NCI-H1105 (cell line): ENCODE results near the gene E2F7.
A peak's percentile ranks its signal among the peaks of the same experiment; 100 is the strongest.
"Not testable (repeated sequence)": the region's sequence is repeated elsewhere in the genome, so short reads cannot be mapped to it uniquely, and the experiment has no call there.

Experiments
- DNase-seq: peaks from one replicate; lab custom pipeline; 2025; lab: John Stamatoyannopoulos, UW

The E2F7 gene, protein sequence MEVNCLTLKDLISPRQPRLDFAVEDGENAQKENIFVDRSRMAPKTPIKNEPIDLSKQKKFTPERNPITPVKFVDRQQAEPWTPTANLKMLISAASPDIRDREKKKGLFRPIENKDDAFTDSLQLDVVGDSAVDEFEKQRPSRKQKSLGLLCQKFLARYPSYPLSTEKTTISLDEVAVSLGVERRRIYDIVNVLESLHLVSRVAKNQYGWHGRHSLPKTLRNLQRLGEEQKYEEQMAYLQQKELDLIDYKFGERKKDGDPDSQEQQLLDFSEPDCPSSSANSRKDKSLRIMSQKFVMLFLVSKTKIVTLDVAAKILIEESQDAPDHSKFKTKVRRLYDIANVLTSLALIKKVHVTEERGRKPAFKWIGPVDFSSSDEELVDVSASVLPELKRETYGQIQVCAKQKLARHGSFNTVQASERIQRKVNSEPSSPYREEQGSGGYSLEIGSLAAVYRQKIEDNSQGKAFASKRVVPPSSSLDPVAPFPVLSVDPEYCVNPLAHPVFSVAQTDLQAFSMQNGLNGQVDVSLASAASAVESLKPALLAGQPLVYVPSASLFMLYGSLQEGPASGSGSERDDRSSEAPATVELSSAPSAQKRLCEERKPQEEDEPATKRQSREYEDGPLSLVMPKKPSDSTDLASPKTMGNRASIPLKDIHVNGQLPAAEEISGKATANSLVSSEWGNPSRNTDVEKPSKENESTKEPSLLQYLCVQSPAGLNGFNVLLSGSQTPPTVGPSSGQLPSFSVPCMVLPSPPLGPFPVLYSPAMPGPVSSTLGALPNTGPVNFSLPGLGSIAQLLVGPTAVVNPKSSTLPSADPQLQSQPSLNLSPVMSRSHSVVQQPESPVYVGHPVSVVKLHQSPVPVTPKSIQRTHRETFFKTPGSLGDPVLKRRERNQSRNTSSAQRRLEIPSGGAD

DNA sequence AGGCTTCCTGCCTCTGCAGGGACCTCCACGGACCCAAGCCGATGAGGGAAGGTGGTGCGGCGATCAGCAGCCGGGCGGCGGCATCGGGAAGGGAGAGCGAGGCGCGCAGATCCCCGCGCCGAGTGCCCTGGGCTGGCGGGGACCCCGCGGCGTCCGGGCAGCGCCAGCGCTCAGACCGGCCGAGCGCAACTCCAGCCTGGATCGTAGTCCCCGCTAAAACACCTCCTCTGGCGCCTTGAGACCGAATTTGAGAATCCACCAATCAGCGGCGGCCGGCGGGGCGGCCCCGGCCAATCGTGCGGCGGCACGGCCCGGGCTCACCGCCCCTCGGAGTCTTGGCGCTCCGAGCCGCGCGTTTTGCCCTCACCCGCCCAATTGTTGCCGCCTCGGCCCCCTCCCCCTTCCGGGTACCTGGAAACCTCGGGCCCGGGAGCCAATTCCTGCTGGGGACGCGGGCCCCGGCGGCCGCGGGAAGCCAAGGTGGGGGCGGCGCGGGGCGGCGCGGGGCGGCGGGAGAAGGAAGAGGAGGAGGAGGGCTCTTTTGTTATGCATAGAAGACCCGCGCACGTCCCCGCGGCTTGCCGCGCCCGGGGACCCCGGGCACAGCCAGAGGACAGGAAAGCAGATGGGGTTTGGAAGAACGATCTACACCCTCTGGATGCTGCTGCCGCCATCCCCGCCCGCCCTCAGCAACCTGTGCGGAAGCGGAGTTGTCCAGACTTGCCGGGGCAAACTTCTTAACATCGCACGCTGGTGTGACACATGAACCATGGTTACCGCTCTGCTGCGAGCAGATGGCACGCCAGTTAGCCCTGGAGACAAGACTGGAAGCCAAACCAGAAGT, at the start of gene E2F7:
Gene E2F7, minus strand, starts transcription at position 209 of the 844 bp plus-strand sequence. CDS start 934 bp downstream, outside the sequence.
- DNase-seq = peak; percentile 94

DNA sequence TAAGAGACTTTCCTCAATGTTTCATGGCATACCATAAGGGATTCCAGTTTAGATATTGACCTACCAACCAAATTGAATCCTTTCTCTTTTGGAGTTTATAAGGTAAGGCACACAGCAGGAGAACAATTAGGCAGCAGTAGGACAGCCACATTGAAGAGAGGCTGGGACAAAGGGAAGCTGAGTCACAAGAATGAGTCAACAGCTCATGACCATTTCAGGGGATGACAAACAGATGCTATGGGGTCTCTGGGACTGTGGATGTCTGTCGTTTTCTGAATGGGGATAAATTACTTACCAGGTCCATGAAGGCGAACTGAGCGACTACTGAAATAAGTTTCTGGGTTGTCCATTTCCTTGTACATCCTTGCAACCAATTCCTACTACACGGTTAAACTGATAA, 48.6 kb upstream of the E2F7 start:
- no peak for DNase-seq

DNA sequence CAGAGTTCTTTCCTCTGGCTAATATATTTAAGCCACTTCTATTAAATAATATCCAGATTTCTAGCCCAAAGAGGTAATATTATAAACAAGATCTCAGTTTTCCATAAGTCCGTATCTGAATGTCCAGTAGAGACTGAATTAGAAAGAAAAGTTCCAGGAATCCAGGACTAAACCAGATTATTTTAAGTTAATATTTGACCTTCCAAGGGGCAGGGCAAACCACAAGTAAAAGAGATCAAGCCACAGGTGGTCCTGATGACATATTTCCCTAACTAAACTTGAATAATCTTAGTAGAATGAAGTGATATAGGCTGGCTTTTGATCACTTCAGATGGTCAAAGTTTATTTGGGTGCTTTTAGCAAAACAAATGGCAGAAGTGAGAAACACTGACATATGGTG, 43.3 kb upstream of the E2F7 start:
- no peak for DNase-seq

DNA sequence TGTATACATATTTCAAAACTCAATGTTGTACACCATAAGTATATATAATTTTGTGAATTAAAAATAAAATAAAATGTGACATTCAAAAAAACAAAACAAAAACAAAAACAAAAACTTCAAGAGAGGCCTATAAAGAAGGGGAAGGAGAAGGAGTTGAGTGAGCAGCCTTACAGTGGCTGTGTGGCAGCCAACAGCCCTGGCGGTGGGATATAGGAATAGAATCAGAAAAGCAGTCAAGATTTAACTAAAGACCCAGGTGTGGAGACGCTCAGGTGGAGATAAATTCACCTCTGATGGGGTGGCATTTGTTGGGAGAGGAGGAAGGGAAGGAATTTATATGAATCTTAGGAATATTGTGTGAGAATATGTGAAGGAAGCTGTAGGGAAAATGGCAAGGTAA, 41.8 kb upstream of the E2F7 start:
- no peak for DNase-seq

DNA sequence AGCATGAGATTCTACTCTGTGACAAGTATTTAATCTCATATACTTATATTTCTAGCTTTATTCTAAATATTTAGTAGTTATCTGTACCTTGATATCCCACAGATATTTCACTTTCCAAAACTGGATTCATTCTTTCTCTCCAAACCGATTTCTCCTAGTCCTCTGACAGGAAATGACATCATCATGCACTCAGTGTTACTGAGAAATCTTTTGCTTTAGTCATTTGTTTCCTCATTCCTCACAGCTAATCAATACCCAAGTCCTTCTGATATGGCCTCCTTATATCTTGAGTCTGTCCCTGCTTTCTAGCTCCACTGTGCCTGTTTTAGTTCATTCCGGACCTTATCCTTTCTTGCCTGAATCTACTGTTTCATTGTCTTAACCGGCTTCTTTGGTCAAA, 39.4 kb upstream of the E2F7 start:
- no peak for DNase-seq

DNA sequence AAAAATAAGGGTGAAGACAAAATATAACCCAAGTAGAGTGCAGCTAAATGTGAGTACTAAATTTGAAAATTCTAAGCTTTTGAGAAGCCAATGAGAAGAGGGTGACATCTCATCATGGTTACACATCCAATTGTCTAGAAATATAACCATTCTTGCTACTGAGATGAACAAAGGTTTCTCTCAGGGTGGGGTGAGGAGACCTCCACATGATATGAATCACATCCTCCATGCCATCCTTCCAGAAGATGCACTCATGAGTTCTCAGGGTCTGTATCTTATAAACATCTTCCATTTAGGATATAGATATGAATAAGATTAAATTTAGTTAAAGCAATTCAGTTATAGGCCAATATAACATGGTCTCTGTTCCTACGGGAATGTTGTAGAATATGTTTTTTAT, 38.9 kb upstream of the E2F7 start:
- DNase-seq = no peak

DNA sequence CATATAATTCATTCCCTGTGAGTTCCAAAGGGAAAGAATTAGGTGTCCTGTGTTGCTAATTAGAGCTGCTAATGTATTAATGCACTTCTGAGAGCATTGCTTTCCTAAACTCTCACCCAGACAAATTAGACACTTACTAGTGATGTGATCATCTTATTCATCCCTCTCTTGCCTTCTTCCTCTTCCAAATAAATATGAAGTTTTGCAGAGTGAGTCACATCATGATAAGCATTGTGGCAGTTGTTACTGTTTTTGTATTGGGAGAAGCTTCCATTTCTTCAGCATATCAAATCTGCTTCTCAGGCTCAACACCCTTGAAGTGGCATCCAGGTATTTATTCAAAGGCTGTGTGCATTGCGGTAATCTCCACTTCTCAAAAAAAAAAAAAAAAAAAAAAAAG, 37.3 kb upstream of the E2F7 start:
- DNase-seq = no peak

DNA sequence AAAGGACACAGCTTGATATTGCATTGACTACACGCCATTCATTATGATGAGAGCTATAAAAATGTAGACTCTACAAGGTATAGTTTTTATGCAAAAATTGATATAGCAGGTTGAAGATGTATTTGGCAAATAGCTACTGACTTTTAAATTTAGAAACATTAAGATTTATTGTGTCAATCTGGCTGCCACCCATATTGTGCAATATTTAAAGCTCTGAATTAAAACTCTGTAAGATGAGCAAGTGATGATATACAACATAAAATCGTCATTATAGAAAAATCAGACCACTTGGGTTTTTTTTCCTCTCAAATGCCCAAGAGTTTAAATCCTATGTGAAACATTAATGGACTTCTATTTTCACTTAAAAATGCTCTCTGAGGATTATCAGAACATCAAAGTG, 36.8 kb upstream of the E2F7 start:
- DNase-seq = no peak

DNA sequence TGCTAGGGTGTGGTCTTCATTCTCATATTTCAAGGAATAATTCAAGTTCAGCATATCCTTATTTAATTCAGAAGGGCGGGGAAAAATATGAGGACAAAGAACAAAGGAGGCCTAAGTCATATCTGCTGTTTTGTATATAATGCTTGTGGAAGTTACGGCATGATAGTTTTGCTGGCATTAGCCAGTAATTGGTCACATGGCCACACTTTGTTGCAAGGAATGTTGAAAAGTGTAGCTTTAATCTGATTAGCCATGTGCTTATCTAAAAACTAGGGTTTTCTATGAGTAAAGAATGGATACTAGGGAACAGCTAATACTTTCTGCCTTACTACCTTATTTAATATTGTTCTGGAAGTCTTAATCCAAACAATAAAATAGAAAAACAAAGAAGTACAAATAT, 34.4 kb upstream of the E2F7 start:
- no peak for DNase-seq

DNA sequence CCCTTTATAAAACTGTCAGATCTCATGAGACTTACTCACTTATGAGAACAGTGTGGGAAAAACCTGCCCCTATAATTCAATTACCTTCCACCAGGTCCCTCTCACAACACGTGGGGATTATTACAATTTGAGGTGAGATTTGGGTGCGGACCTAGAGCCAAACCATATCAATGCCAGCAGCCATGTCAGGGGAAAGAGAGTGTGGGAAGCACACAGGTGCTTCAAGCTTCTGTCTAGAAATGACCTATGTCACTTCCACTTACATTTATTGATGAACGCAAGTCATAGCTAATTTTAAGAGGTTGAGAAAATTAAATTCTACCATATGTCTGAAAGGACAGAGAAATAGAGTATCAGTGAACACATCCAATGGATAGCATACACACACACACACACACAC, 32.5 kb upstream of the E2F7 start:
- DNase-seq = no peak

DNA sequence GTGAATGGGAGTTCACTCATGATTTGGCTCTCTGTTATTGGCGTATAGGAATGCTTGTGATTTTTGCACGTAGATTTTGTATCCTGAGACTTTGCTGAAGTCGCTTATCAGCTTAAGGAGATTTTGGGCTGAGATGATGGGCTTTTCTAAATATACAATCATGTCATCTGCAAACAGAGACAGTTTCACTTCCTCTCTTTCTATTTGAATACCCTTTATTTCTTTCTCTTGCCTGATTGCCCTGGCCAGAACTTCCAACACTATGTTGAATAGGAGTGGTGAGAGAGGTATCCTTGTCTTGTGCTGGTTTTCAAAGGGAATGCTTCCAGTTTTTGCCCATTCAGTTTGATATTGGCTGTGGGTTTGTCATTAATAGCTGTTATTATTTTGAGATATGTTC, 26.9 kb upstream of the E2F7 start:
- not testable (repeated sequence) for DNase-seq

DNA sequence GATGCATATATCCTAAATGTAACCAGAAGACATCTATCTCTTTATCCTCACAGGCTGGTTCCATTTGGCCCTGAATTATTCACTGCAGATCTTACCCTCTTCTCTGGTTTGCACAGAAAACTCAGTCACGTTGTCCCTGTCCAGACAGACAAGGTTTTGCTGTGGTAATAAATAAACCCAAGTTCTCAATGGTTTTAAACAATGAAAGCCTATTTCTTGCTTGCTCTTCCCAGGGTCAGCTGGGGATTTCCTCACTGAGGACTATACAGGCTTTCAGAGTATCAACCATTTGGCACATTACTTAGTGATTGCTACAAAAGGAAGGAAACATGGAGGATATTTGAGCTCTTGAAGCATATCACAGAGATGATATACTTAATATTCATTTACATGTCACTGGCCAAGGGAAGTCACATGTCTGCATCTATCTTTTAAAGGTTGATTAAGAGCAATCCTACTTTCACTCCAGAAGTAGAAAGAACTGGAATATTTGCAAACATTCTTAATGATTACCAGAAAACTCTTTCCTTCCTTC, 24.4 kb upstream of the E2F7 start:
- no peak for DNase-seq

DNA sequence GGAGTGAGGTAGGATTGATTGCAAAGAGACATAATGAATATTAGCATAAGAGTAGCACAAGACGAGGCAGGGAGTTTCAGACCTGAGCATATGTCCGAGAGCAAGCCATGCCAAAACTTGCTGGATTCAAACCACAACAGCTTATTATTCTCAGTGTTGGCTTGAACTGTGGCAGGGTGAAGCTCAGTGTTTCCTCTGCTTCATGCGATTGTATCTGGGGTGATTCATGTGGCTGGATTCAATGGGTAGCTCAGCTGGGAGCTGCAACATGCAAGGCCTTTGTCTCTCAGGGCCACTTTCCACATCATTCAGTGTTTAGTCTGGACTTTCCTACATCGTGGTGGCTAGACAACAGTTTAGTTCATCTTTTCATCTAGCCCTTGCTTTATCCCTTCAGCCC, 22.1 kb upstream of the E2F7 start:
- DNase-seq = no peak

DNA sequence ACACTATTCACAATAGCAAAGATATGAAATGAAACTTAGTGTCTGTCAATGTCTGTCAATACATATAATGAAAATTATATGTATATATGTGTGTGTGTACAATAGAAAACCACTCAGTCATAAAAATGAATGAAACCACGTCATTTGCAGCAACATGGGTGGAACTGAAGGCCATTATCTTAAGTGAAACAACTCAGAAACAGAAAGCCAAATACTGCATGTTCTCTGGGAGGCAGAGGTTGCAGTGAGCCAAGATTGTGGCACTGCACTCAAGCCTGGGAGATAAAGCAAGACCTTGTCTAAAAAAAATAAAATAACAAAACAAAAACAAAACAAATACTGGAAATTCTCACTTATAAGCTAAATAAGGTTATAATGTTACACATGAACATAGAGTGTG, 16.7 kb upstream of the E2F7 start:
- no peak for DNase-seq

DNA sequence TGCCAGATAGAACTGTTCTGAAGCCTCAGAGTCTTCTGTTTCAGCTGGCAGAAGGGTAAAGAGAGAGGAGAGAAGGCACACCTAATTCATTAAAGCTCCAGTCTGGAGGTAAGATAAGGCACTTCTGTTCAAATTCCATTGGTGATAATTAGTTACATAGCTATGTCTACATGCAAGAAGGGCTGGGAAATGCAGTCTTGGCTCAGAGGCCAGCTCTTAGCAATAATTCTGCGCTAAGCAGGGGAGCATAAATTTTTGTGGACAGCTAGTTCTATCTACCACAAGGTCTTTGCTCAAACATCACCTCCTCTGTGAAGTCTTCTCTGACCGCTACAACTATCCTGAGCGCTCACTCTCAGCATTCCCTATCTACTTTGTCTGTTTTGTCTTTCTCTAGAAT, 14.3 kb upstream of the E2F7 start:
- no peak for DNase-seq

DNA sequence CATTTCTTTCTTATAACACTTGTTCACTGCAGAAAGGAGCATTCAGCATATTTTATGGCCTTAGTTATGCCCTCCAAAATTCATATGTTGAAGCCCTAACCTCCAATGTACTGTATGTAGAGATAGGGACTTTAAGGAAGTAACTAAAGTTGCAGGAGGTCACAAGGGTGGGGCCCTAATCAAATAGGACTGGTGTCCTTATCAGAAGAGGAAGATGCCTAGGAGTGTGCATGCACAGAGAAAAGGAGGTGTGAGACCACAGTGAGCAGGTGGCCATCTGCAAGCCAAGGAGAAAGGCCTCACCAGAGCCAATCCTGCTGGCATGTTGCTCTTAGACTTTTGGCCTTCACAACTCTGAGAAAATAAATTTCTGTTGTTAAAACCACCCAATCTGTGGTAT, 12.9 kb upstream of the E2F7 start:
- no peak for DNase-seq

DNA sequence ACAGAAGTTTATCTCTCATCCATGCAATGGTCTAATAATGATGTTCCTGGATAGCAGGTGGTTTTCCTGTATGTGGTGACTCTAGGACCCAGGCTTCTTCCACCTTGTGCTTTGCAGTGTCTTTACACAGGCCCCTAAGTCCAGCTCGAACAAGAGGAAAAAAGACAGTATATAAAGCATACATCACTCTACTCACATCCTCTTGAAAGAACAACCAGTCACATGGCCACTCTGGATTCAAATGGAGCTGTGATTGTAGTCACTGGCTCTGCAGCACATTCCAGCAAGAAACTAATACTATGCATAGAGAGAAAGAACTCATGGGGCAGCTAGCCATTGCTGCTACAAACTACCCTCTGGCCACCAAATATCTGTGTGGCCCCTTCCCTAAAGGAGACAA, 11.5 kb upstream of the E2F7 start:
- DNase-seq = no peak

DNA sequence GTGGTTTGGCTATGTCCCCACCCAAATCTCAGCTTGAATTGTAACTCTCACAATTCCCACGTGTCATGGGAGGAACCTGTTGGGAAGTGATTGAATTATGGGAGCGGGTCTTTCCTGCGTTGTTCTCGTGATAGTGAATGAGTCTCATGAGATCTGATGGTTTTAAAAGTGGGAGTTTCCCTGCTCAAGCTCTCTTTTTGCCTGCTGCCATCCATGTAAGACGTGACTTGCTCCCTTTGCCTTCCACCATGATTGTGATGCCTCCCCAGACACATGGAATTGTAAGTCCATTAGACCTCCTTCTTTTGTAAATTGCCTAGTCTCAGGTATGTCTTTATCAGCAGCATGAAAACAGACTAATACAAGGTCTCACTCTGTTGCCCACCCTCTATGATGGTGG, 8.5 kb upstream of the E2F7 start:
- not testable (repeated sequence) for DNase-seq

DNA sequence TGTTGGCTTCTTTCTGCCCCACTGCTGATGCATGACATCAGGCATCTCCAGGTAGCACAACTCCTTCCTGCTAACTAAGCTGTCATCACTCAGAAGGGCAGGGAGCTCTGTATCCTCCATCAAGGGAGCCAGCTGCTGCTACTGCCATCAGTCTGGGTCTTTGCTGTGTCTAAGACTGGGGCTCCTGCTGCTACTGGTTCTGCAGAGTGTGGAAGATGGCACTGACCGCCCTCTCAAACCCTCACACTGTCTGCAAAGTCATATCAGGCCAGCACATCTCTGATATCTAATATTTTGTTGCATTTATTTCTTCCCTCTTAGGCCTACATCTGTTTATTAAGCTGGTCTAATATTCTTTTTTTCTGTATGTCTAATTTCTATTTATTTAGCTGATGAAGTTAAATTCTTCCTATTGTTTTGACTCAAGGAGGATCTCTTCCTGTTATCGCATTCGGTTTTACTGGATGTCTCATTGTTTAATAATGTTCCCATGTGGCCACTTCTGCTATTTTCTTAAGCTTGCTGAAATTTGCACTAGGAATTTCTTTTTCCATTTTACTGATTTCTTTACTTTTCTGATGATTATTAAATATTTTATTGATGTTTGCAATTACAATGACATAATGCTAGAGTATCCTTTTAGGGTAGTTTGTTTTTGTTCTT, 7.6 kb upstream of the E2F7 start:
- DNase-seq = no peak

DNA sequence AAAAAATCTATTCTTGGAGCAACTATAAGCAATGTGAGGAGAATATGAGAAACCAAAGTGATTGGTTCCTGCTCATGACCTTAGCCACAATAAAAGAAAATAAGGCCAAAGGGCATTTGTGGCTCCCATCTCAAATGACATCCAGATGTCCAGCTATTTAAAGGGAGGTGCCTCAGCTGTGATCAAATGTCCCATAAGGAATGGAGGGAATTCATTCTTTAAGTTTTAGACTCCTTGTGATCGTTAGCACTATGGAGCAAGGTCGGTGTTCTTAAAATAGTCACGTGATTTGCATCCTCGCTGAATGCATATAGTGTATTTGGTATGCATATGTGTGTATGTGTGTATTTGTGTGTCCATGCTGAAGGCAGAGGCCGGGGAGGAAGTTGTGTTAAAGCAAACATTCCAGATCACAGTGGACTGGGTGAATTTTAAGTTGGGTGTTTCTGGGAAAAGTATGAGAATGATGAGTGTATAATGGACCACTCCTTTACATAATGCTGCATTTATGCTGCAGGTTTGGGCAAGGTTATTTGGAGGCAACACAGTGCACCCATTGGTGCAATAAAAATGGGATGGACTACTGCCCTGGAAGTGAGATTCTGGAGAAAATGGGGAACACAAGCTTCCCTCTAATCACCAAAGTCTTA, 5.6 kb upstream of the E2F7 start:
- no peak for DNase-seq

DNA sequence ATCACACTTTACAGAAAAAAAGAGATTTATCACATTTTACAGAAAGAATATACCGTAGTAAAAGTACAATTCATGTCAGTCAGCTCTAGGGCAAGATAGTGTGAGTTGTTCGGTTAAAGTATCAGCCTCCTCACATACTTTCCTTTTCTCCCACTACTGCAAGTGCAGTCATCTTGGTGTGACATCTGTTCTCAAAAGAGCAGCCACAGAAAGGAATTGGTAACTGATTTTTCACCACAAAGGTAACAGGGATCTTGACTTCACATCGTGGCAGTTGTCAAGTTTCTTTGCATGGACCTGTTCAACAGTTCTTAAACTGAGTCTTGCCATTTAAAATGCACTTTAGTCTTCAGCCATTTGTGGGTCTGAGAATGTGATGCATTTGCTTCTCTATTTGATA, 5.0 kb upstream of the E2F7 start:
- DNase-seq = no peak
